Fibroblast of lung (primary cell): ENCODE measurements around the gene TRIAP1.

Experiments used
- EZH2 ChIP-seq: IDR thresholded peaks from 2 replicates; pipeline ENCODE4 v1.5.1; 2012; ENCODE audit warnings: low read length, control low read depth, mild to moderate bottlenecking; ENCODE audit errors: missing control alignments
- TF ChIP-seq, protein P1 (sequence below), 2 donors: IDR thresholded peaks in 1 of 2; conservative IDR thresholded peaks in 1 of 2; 1 replicate in 1 of 2; 2 replicates in 1 of 2; pipeline ENCODE4 v1.5.1; 2011 to 2012; ENCODE audit warnings: low read length in 2 of 2, control low read depth in 1 of 2, inconsistent platforms in 1 of 2, low read depth in 1 of 2, mild to moderate bottlenecking in 1 of 2

DNA sequence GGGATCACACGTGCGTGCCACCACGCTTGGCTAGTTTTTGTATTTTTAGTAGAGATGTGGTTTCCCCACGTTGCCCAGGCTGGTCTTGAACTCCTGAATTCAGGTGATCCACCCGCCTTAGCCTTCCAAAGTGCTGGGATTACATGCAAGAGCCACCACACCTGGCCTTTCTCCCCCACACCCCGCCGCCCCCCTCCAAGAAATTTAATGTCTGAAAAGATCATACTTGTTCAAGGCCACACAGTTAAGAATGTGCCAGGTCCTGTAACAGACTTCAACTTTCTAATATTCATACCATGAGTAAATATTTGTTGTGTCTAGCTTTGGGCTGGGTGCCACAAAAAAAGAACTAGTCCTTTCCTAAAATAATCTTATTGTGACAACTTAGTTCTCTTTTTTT is 9.1 kb upstream of the TRIAP1 start:
- TF ChIP-seq, protein P1, sequence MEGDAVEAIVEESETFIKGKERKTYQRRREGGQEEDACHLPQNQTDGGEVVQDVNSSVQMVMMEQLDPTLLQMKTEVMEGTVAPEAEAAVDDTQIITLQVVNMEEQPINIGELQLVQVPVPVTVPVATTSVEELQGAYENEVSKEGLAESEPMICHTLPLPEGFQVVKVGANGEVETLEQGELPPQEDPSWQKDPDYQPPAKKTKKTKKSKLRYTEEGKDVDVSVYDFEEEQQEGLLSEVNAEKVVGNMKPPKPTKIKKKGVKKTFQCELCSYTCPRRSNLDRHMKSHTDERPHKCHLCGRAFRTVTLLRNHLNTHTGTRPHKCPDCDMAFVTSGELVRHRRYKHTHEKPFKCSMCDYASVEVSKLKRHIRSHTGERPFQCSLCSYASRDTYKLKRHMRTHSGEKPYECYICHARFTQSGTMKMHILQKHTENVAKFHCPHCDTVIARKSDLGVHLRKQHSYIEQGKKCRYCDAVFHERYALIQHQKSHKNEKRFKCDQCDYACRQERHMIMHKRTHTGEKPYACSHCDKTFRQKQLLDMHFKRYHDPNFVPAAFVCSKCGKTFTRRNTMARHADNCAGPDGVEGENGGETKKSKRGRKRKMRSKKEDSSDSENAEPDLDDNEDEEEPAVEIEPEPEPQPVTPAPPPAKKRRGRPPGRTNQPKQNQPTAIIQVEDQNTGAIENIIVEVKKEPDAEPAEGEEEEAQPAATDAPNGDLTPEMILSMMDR (conservative IDR thresholded peaks at IDR 0.05 in 1 of 2, IDR thresholded peaks at IDR 0.05 in 1 of 2; ENCODE audit: low read depth in 1 of 2, low read length in 2 of 2): no peak
- TF ChIP-seq EZH2: no peak
